T-cell (primary cell): Measurements from ENCODE around the gene IL1F10. TPM values are rescaled to one million over a fixed set of nuclear protein-coding genes. Genes with fewer than 3 reads are reported as not detected.

Experiments used
- ATAC-seq, 4 experiments: fragments of 200-7000 bp in 3 of 4; fragments of 150-1000 bp in 1 of 4; cut with Tn5 transposase; replicated peaks in 1 of 4; 1 replicate in 3 of 4; 2 replicates in 1 of 4; pipeline ENCODE4 v1.10.0; 2021; ENCODE audit warnings: moderate library complexity in 3 of 4, mild to moderate bottlenecking in 2 of 4, moderate number of reproducible peaks in 1 of 4
- CTCF ChIA-PET, 2 donors: fragments of 300-600 bp; sonication (Branson Sonifier 250); formaldehyde crosslinking; loops; one replicate each; lab custom pipeline; 2022; ENCODE audit warnings: antibody characterized with exemption in 2 of 2; lab: Charles Lee
- POLR2A ChIA-PET, 2 donors: fragments of 300-600 bp; sonication (Branson Sonifier 250); formaldehyde crosslinking; loops; one replicate each; lab custom pipeline; 2022; ENCODE audit warnings: antibody characterized with exemption in 2 of 2; lab: Charles Lee
- DNase-seq, 35 experiments: peaks; one replicate each; pipeline versions ENCODE4 v3.0.0 to v3.0.0-alpha.2; 2013 to 2023
- H3K27ac ChIP-seq: one replicate; pipeline ENCODE4 v1.5.1; 2013; ENCODE audit warnings: low read length
- H3K27me3 ChIP-seq, 2 experiments: replicated peaks in 1 of 2; 1 replicate in 1 of 2; 2 replicates in 1 of 2; pipeline versions ENCODE4 v1.6.1 to v1.7.0; 2013; ENCODE audit warnings: low read length in 1 of 2, mixed read lengths in 1 of 2; ENCODE audit not compliant: control insufficient read depth in 2 of 2, insufficient read depth in 2 of 2; ENCODE audit errors: extremely low read depth in 1 of 2
- H3K36me3 ChIP-seq, 2 donors: 1 replicate in 1 of 2; 2 replicates in 1 of 2; pipeline versions ENCODE4 v1.6.1 to v1.7.0; 2013; ENCODE audit warnings: low read length in 1 of 2; ENCODE audit not compliant: control insufficient read depth in 2 of 2, insufficient read depth in 1 of 2; ENCODE audit errors: extremely low read depth in 1 of 2
- H3K4me1 ChIP-seq, 2 experiments: 1 replicate in 1 of 2; 2 replicates in 1 of 2; pipeline versions ENCODE4 v1.6.1 to v1.7.0; 2013; ENCODE audit warnings: low read length in 2 of 2, mixed read lengths in 1 of 2; ENCODE audit not compliant: insufficient read depth in 2 of 2, control insufficient read depth in 1 of 2; ENCODE audit errors: extremely low read depth in 1 of 2
- H3K4me3 ChIP-seq, 2 donors: 1 replicate in 1 of 2; 2 replicates in 1 of 2; pipeline versions ENCODE4 v1.5.1 to v1.7.0; 2013; ENCODE audit warnings: mild to moderate bottlenecking in 2 of 2, low read length in 1 of 2, moderate library complexity in 1 of 2; ENCODE audit not compliant: control insufficient read depth in 1 of 2; ENCODE audit errors: extremely low read depth in 1 of 2
- H3K9me3 ChIP-seq: 2 replicates; pipeline ENCODE4 v1.7.0; 2013
- H3K27ac Mint-ChIP-seq, 2 donors: one replicate each; pipeline ENCODE4 v1.8.0; 2020 to 2021; ENCODE audit warnings: mild to moderate bottlenecking in 2 of 2, mixed read lengths in 2 of 2
- H3K27me3 Mint-ChIP-seq, 2 donors: one replicate each; pipeline ENCODE4 v1.8.0; 2021 to 2022; ENCODE audit warnings: mixed read lengths in 2 of 2
- H3K36me3 Mint-ChIP-seq: one replicate; pipeline ENCODE4 v1.8.0; 2021; ENCODE audit warnings: mixed read lengths
- H3K4me1 Mint-ChIP-seq, 3 donors: one replicate each; pipeline ENCODE4 v1.8.0; 2020 to 2022; ENCODE audit warnings: mixed read lengths in 3 of 3, mild to moderate bottlenecking in 1 of 3
- H3K4me3 Mint-ChIP-seq, 3 donors: one replicate each; pipeline ENCODE4 v1.8.0; 2020 to 2022; ENCODE audit warnings: mild to moderate bottlenecking in 3 of 3, mixed read lengths in 3 of 3, moderate library complexity in 3 of 3
- H3K9me3 Mint-ChIP-seq, 3 donors: one replicate each; pipeline ENCODE4 v1.8.0; 2020 to 2022; ENCODE audit warnings: mixed read lengths in 3 of 3
- WGBS: methylation state at CpG from one replicate; pipeline ENCODE4 v1.1.5; 2013; ENCODE audit warnings: missing lambda C conversion rate; ENCODE audit not compliant: insufficient coverage; 5-methylcytosine and 5-hydroxymethylcytosine counted together
- total RNA-seq, 35 experiments: library from RNA in 6 of 35; stranded (reverse) in 6 of 35; fragments of 120-200 nt in 1 of 35; gene quantifications; one replicate each; pipeline versions ENCODE4 v1.2.1 to v1.2.4 and lab custom pipeline; 2013 to 2026

IL1F10 gene
- total RNA-seq, 5 donors from 2014 or later (not counting 1 experiment from before 2014, with no cell fraction given) = not detected

- DNase-seq (no peak), ATAC-seq (no peak)
- H3K4me1 ChIP-seq = peaks cover 2 to 4% of the 10 kb centered on the region in 2 experiments
- H3K4me1 Mint-ChIP-seq = peaks cover 8 to 17% (median 9%) of the 10 kb centered on the region in 3 donors
- H3K9me3 Mint-ChIP-seq = no peaks in the 10 kb centered on the region
- no peak overlapping the region for H3K27ac Mint-ChIP-seq
- peaks cover 0 to 4% of the 10 kb centered on the region in 2 experiments for H3K27me3 ChIP-seq
- H3K27ac ChIP-seq = no peak overlapping the region
- H3K27me3 Mint-ChIP-seq = peaks cover 2 to 13% of the 10 kb centered on the region in 2 donors
- no peak overlapping the region for H3K4me3 ChIP-seq
- 71% methylated on average over 1 of the region's 3 CpGs for WGBS
- no peaks in the 10 kb centered on the region for H3K9me3 ChIP-seq
- ChIA-PET CTCF (no interaction called here), POLR2A (no interaction called here)
- no peaks in the 10 kb centered on the region for H3K36me3 Mint-ChIP-seq
- no peak overlapping the region for H3K4me3 Mint-ChIP-seq
- no peaks in the 10 kb centered on the region for H3K36me3 ChIP-seq
Observed at GRCh38 chr2:113123726-113124125, 56.0 kb downstream of the IL1F10 start.

- H3K9me3 Mint-ChIP-seq = no peaks in the 10 kb centered on the region
- no peak overlapping the region for H3K4me3 ChIP-seq
- H3K27me3 Mint-ChIP-seq = peaks cover 2 to 13% of the 10 kb centered on the region in 2 donors
- no peak overlapping the region for H3K4me3 Mint-ChIP-seq
- no peaks in the 10 kb centered on the region for H3K36me3 ChIP-seq
- no peaks in the 10 kb centered on the region for H3K36me3 Mint-ChIP-seq
- ChIA-PET POLR2A (no interaction called here), CTCF (no interaction called here)
- peaks cover 0 to 4% of the 10 kb centered on the region in 2 experiments for H3K27me3 ChIP-seq
- ATAC-seq = no peak
- no peak for DNase-seq
- no peak overlapping the region for H3K27ac Mint-ChIP-seq
- H3K4me1 Mint-ChIP-seq = peaks cover 8 to 17% (median 9%) of the 10 kb centered on the region in 3 donors
- H3K4me1 ChIP-seq = peaks cover 2 to 4% of the 10 kb centered on the region in 2 experiments
- whole genome bisulfite sequencing = 17% methylated on average over 1 of the region's 12 CpGs
- no peak overlapping the region for H3K27ac ChIP-seq
- no peaks in the 10 kb centered on the region for H3K9me3 ChIP-seq
Observed at GRCh38 chr2:113124181-113124961, 56.6 kb downstream of the IL1F10 start.

Other genes starting within 250 kb of the IL1F10 start
- 1 to 10 TPM in 2 of 5 donors, under 1 TPM in 2, not detected in 1; 0.76 to 4.4 (median 0.97) TPM for gene IL1B, start 231.2 kb upstream of the IL1F10 start, total RNA-seq
- not detected for gene IL37, start 156.8 kb upstream of the IL1F10 start, total RNA-seq
- gene IL36G, start 90.0 kb upstream of the IL1F10 start, total RNA-seq = not detected
- under 1 TPM in 4 of 5 donors, not detected in 1; 0.32 to 0.60 (median 0.58) TPM for gene IL36A, start 62.5 kb upstream of the IL1F10 start, total RNA-seq
- gene IL36B, start 15.1 kb upstream of the IL1F10 start, total RNA-seq = not detected
- not detected for gene IL36RN, start 8.8 kb upstream of the IL1F10 start, total RNA-seq
- gene IL1RN, start 59.6 kb downstream of the IL1F10 start, total RNA-seq = not detected
- 100 to 1,000 TPM; 145 to 217 (median 150) TPM for gene PSD4, start 106.0 kb downstream of the IL1F10 start, total RNA-seq
- 1 to 10 TPM; 1.0 to 1.8 (median 1.3) TPM for gene PAX8, start 211.0 kb downstream of the IL1F10 start, total RNA-seq